RWPE2 (cell line): ENCODE results near the gene PXDN.

Experiments
- ATAC-seq: fragments of 200-7000 bp; cut with Tn5 transposase; 3 replicates; pipeline ENCODE4 v1.9.1; 2021; ENCODE audit warnings: low read depth
- DNase-seq: peaks from one replicate; pipeline ENCODE4 v3.0.0-alpha.2; 2020; ENCODE audit warnings: low spot score
- H3K27ac ChIP-seq: fragments of 450-650 bp; 2 replicates; pipeline ENCODE4 v1.5.1; 2017; ENCODE audit warnings: mild to moderate bottlenecking; ENCODE audit not compliant: poor library complexity, severe bottlenecking
- H3K27me3 ChIP-seq: fragments of 250-450 bp; sonication (Bioruptor Pico); 2 replicates; pipeline ENCODE4 v1.5.1; 2021; ENCODE audit warnings: mild to moderate bottlenecking, moderate library complexity; ENCODE audit not compliant: insufficient read depth, poor library complexity, severe bottlenecking
- H3K36me3 ChIP-seq: fragments of 250-450 bp; sonication (Bioruptor Pico); 2 replicates; pipeline ENCODE4 v1.5.1; 2020; ENCODE audit warnings: low read depth, mild to moderate bottlenecking, moderate library complexity
- H3K4me1 ChIP-seq: fragments of 250-450 bp; sonication (Bioruptor Pico); 2 replicates; pipeline ENCODE4 v1.5.1; 2021; ENCODE audit warnings: mild to moderate bottlenecking, moderate library complexity; ENCODE audit not compliant: insufficient read depth, poor library complexity, severe bottlenecking
- H3K4me3 ChIP-seq: fragments of 250-450 bp; sonication (Bioruptor Pico); 2 replicates; pipeline ENCODE4 v1.5.1; 2021; ENCODE audit warnings: mild to moderate bottlenecking, moderate library complexity; ENCODE audit not compliant: severe bottlenecking
- H3K9me3 ChIP-seq: fragments of 250-450 bp; sonication (Bioruptor Pico); 2 replicates; pipeline ENCODE4 v1.5.1; 2021; ENCODE audit warnings: mild to moderate bottlenecking, moderate library complexity; ENCODE audit not compliant: severe bottlenecking
- TF ChIP-seq, protein P1 (sequence below): fragments of 450-650 bp; IDR thresholded peaks from one replicate; pipeline ENCODE4 v1.5.1; 2017; ENCODE audit warnings: mild to moderate bottlenecking, moderate library complexity; ENCODE audit not compliant: poor library complexity, severe bottlenecking

Gene PXDN

GRCh38 chr2:1722692-1723091 lies 21.6 kb downstream of the PXDN start:
- H3K27ac ChIP-seq = peak overlapping the region; percentile 99
- peaks cover 3% of the 10 kb centered on the region for H3K36me3 ChIP-seq
- peaks cover 27% of the 10 kb centered on the region for H3K4me1 ChIP-seq
- ATAC-seq (no peak), DNase-seq (peak; percentile 27)
- H3K9me3 ChIP-seq = no peaks in the 10 kb centered on the region
- no peak overlapping the region for H3K4me3 ChIP-seq
- TF ChIP-seq, protein P1, sequence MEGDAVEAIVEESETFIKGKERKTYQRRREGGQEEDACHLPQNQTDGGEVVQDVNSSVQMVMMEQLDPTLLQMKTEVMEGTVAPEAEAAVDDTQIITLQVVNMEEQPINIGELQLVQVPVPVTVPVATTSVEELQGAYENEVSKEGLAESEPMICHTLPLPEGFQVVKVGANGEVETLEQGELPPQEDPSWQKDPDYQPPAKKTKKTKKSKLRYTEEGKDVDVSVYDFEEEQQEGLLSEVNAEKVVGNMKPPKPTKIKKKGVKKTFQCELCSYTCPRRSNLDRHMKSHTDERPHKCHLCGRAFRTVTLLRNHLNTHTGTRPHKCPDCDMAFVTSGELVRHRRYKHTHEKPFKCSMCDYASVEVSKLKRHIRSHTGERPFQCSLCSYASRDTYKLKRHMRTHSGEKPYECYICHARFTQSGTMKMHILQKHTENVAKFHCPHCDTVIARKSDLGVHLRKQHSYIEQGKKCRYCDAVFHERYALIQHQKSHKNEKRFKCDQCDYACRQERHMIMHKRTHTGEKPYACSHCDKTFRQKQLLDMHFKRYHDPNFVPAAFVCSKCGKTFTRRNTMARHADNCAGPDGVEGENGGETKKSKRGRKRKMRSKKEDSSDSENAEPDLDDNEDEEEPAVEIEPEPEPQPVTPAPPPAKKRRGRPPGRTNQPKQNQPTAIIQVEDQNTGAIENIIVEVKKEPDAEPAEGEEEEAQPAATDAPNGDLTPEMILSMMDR = no peak
- H3K27me3 ChIP-seq = no peaks in the 10 kb centered on the region

- Histone ChIP-seq H3K36me3 (peaks cover 3% of the 10 kb centered on the region), H3K27me3 (no peaks in the 10 kb centered on the region), H3K4me1 (peaks cover 32% of the 10 kb centered on the region), H3K27ac (peak overlapping the region; percentile 99), H3K4me3 (peak overlapping the region; percentile 7), H3K9me3 (no peaks in the 10 kb centered on the region)
- DNase-seq (peak; percentile 16), ATAC-seq (peak; percentile 75)
- TF ChIP-seq, protein P1 = no peak
Measured at GRCh38 chr2:1721706-1722646, 22.3 kb downstream of the PXDN start.

DNA sequence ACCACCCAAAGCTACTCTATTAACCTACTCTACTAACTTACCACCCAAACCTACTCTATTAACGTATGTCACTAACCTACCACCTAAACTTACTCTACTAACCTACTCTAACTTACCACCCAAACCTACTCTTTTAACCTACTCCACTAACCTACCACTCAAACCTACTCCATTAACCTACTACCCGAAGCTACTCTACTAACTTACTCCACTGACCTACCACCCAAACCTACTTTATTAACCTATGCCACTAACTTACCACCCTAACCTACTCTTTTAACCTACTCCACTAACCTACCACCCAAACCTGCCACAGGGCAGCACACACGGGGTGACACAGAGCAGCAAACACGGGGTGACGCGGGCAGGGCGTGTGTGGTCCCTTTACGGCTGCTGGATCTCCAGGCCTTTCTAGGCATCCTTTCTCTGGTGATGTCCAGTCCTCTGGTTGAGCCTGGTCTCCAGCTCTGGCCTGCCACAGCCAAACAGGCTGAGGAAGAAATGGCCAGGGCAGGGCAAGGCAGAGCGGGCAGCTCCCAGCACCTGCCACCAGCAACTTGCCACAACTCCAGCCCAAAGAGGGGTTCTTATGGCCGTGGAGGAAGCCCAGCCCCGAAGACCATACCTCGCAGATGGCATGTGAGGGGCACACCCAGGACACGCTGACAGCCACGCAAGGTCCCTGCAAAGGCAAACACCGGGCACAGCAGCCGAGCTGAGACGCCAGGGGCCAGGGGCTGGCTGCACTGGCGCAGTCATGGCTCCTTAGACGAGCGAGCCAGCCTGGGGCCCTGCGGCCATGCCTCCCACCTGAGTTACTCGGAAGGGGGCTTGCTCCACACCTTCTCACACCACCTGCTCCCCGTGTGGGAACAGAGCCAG lies 25.7 kb downstream of the PXDN start:
- Histone ChIP-seq H3K27ac (peak overlapping the region; percentile 70), H3K4me1 (peaks cover 34% of the 10 kb centered on the region), H3K9me3 (no peaks in the 10 kb centered on the region), H3K4me3 (no peak overlapping the region), H3K36me3 (no peaks in the 10 kb centered on the region; the same call in 1 of the 2 replicates), H3K27me3 (no peaks in the 10 kb centered on the region)
- TF ChIP-seq, protein P1 = no peak
- ATAC-seq (no peak), DNase-seq (no peak)

GRCh38 chr2:1717113-1717512 lies 27.2 kb downstream of the PXDN start:
- DNase-seq (no peak), ATAC-seq (peak; percentile 46)
- no peak overlapping the region for H3K4me3 ChIP-seq
- peak overlapping the region; percentile 70 for H3K27ac ChIP-seq
- no peaks in the 10 kb centered on the region for H3K27me3 ChIP-seq
- TF ChIP-seq, protein P1 = no peak
- peaks cover 4% of the 10 kb centered on the region; the same call in 1 of the 2 replicates for H3K36me3 ChIP-seq
- no peaks in the 10 kb centered on the region for H3K9me3 ChIP-seq
- peaks cover 23% of the 10 kb centered on the region for H3K4me1 ChIP-seq
